ENCODE results near the gene PIK3C3. TPM values are rescaled to one million over a fixed set of nuclear protein-coding genes. Genes with fewer than 3 reads are reported as not detected.

PIK3C3 gene
- total RNA-seq, 2 donors from 2014 or later: 51.2 to 72.1 TPM

GRCh38 chr18:41933778-41934177, 21.3 kb upstream of the PIK3C3 start:
- no peak for DNase-seq (ENCODE audit: low spot score)
- peaks cover 0 to 15% of the 10 kb centered on the region in 2 donors for H3K4me1 ChIP-seq (ENCODE audit: control insufficient read depth in 1 of 2, low read depth in 2 of 2)
- no peaks in the 10 kb centered on the region for H3K27me3 ChIP-seq (replicated peaks; ENCODE audit: insufficient read depth)
- H3K36me3 ChIP-seq: no peaks in the 10 kb centered on the region
- TF ChIP-seq, protein P1, sequence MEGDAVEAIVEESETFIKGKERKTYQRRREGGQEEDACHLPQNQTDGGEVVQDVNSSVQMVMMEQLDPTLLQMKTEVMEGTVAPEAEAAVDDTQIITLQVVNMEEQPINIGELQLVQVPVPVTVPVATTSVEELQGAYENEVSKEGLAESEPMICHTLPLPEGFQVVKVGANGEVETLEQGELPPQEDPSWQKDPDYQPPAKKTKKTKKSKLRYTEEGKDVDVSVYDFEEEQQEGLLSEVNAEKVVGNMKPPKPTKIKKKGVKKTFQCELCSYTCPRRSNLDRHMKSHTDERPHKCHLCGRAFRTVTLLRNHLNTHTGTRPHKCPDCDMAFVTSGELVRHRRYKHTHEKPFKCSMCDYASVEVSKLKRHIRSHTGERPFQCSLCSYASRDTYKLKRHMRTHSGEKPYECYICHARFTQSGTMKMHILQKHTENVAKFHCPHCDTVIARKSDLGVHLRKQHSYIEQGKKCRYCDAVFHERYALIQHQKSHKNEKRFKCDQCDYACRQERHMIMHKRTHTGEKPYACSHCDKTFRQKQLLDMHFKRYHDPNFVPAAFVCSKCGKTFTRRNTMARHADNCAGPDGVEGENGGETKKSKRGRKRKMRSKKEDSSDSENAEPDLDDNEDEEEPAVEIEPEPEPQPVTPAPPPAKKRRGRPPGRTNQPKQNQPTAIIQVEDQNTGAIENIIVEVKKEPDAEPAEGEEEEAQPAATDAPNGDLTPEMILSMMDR (IDR thresholded peaks at IDR 0.05): no peak
- H3K9me3 ChIP-seq: no peaks in the 10 kb centered on the region
- ATAC-seq (ENCODE audit: insufficient number of reproducible peaks, low FRiP score, low read depth): no peak
- H3K27ac ChIP-seq: no peak overlapping the region
- H3K4me3 ChIP-seq: no peak overlapping the region

DNA sequence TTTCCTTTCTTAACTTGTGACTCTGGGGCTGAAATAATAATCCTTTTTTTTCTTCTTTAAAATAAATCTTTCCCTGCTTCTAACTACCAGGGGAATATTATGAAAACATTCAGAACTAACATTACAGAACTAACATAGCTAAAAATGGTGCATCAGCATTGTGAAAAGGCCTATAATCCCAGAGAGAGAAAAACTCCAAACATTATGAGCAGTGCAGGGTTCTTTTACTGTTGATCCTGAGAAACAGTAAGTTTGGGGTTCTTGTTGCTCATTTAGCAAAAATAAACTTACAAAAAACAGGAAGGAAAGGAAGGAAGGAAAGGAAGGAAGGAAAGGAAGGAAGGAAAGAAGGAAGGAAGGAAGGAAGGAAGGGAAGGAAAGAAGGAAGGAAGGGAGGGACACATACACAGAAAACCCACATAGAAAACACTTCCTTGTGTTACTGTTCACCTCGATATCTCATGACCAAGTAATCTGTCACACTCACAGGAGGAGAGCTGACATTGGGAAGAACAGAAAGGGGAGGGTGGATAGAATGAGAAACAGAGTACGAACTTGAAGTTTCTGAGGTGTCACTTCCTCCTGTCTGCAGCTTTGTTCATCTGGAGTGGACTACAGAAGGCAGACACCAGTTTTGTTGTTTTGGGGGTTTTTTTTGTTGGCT, 18.4 kb upstream of the PIK3C3 start:
- peak overlapping the region; percentile 16 to 25 for H3K27ac ChIP-seq
- no peak overlapping the region for H3K4me3 ChIP-seq
- TF ChIP-seq, protein P1 (IDR thresholded peaks at IDR 0.05): no peak
- H3K9me3 ChIP-seq: no peaks in the 10 kb centered on the region
- no peaks in the 10 kb centered on the region for H3K27me3 ChIP-seq (replicated peaks; ENCODE audit: insufficient read depth)
- H3K4me1 ChIP-seq (ENCODE audit: control insufficient read depth in 1 of 2, low read depth in 2 of 2): peaks cover 0 to 15% of the 10 kb centered on the region in 2 donors
- ATAC-seq (ENCODE audit: insufficient number of reproducible peaks, low FRiP score, low read depth): no peak
- no peak for DNase-seq (ENCODE audit: low spot score)
- H3K36me3 ChIP-seq: no peaks in the 10 kb centered on the region

DNA sequence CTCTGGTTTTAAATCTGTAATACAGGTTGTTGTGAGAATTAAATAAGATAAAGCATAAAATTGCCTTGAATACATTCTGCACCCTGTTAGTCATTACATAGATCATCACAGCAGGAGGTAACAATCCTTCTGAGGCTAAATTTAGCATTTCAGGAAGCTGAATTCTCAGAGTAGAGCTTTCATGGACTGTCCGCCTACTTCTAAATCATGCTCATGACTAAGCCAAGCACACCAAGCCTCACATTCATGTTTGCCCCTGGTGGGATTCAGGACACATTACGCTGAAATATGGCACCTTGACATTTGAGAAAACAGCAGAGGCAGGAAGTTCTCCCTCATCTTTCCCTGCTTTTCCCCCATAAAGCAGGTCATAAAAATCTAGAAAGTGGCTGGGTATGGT, 16.6 kb upstream of the PIK3C3 start:
- no peaks in the 10 kb centered on the region for H3K27me3 ChIP-seq (replicated peaks; ENCODE audit: insufficient read depth)
- H3K9me3 ChIP-seq: no peaks in the 10 kb centered on the region
- H3K27ac ChIP-seq: no peak overlapping the region
- H3K4me3 ChIP-seq: no peak overlapping the region
- no peak for DNase-seq (ENCODE audit: low spot score)
- no peaks in the 10 kb centered on the region for H3K36me3 ChIP-seq
- TF ChIP-seq, protein P1 (IDR thresholded peaks at IDR 0.05): no peak
- peaks cover 0 to 15% of the 10 kb centered on the region in 2 donors for H3K4me1 ChIP-seq (ENCODE audit: control insufficient read depth in 1 of 2, low read depth in 2 of 2)
- ATAC-seq (ENCODE audit: insufficient number of reproducible peaks, low FRiP score, low read depth): no peak

GRCh38 chr18:41939326-41939725, 15.7 kb upstream of the PIK3C3 start:
- no peaks in the 10 kb centered on the region for H3K27me3 ChIP-seq (replicated peaks; ENCODE audit: insufficient read depth)
- DNase-seq (ENCODE audit: low spot score) (no peak), ATAC-seq (ENCODE audit: insufficient number of reproducible peaks, low FRiP score, low read depth) (no peak)
- peaks cover 0 to 15% of the 10 kb centered on the region in 2 donors for H3K4me1 ChIP-seq (ENCODE audit: control insufficient read depth in 1 of 2, low read depth in 2 of 2)
- H3K27ac ChIP-seq: no peak overlapping the region
- H3K36me3 ChIP-seq: no peaks in the 10 kb centered on the region
- H3K9me3 ChIP-seq: no peaks in the 10 kb centered on the region
- H3K4me3 ChIP-seq: no peak overlapping the region
- TF ChIP-seq, protein P1 (IDR thresholded peaks at IDR 0.05): no peak

DNA sequence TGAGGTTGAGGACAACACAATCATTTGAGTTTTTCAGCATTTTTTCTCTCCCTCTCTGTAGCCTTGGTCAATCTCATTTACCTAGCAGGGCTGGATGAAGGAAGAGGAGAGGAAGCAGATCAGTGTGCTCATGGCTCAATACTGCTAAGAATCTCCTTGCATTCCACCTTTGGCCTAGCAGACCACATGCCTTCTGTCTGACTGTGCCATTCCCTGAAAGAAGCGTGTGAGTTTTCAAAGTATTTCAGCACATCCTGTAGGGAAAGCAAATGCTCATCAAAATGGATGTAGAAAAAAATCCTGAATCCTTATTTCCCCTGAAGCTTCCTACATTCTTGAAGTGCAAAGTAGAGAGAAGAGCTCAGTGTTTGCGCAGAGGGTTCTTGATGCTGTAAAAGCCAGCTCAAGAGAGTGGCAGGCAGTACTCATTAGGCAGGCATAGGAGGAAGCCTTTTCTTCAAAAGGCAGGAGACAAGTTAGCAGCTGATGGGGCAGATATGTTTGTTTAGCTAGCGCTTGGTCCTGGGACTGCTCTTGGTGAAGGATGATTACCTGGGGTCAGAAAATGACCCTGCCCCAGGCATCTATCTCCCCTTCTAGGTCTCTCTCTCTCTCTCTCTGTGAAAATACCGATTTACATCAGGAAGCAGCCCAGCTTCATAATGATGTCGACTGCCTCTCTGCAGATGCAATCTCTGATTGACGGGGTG, 14.4 kb upstream of the PIK3C3 start:
- no peak for ATAC-seq (ENCODE audit: insufficient number of reproducible peaks, low FRiP score, low read depth)
- Histone ChIP-seq H3K4me1 (ENCODE audit: control insufficient read depth in 1 of 2, low read depth in 2 of 2) (peaks cover 0 to 13% of the 10 kb centered on the region in 2 donors), H3K9me3 (no peaks in the 10 kb centered on the region), H3K27ac (no peak overlapping the region), H3K36me3 (no peaks in the 10 kb centered on the region), H3K4me3 (no peak overlapping the region), H3K27me3 (replicated peaks; ENCODE audit: insufficient read depth) (no peaks in the 10 kb centered on the region)
- TF ChIP-seq, protein P1 (IDR thresholded peaks at IDR 0.05): no peak
- DNase-seq (ENCODE audit: low spot score): no peak
